H4 (cell line): ENCODE data around the gene ASAP3. TPM values are rescaled to one million over a fixed set of nuclear protein-coding genes. Genes with fewer than 3 reads are reported as not detected.

ENCODE experiments used
- DNase-seq: peaks from one replicate; pipeline ENCODE4 v3.0.0-alpha.2; 2015; ENCODE audit warnings: low spot score
- total RNA-seq: library from RNA; depleted of rRNA; stranded (reverse); fragments of >200 nt; shearing (Covaris generic); gene quantifications from 2 replicates; pipeline ENCODE4 v1.2.3, GENCODE V29; 2014; rRNA removed

ASAP3 gene
- total RNA-seq = 18.4 and 36.3 TPM in 2 replicates

GRCh38 chr1:23483321-23484252, at the start of gene ASAP3:
Gene ASAP3, minus strand, starts transcription at chr1:23484179. Its CDS starts 46 bp downstream, at chr1:23484133.
- no peak for DNase-seq

GRCh38 chr1:23533246-23534023, 49.5 kb upstream of the ASAP3 start:
- DNase-seq = no peak

- no peak for DNase-seq
These were observed 47.6 kb upstream of the ASAP3 start for GRCh38 chr1:23531562-23532094.

- DNase-seq = peak; percentile 84
These were observed 47.0 kb upstream of the ASAP3 start, which contains the start of gene E2F2 for GRCh38 chr1:23530747-23531561. Gene E2F2, minus strand, starts transcription at chr1:23531233. Its CDS starts 440 bp downstream, at chr1:23530793.

GRCh38 chr1:23530087-23530746, 46.2 kb upstream of the ASAP3 start:
- no peak for DNase-seq

GRCh38 chr1:23529146-23530086, 45.4 kb upstream of the ASAP3 start:
- DNase-seq = no peak

- DNase-seq = peak; percentile 85
These were observed 44.4 kb upstream of the ASAP3 start for GRCh38 chr1:23528250-23528978.

GRCh38 chr1:23527900-23528249, 43.9 kb upstream of the ASAP3 start:
- DNase-seq = no peak

GRCh38 chr1:23527366-23527765, 43.4 kb upstream of the ASAP3 start:
- no peak for DNase-seq

- DNase-seq = no peak
These were observed 42.5 kb upstream of the ASAP3 start for GRCh38 chr1:23526329-23527041.

- no peak for DNase-seq
These were observed 41.7 kb upstream of the ASAP3 start for GRCh38 chr1:23525558-23526250.

GRCh38 chr1:23524716-23525401, 40.9 kb upstream of the ASAP3 start:
- no peak for DNase-seq

GRCh38 chr1:23524163-23524562, 40.2 kb upstream of the ASAP3 start:
- DNase-seq = no peak

- DNase-seq = no peak
These were observed 38.4 kb upstream of the ASAP3 start for GRCh38 chr1:23522244-23522982.

- no peak for DNase-seq
These were observed 37.6 kb upstream of the ASAP3 start for GRCh38 chr1:23521588-23521987.

- no peak for DNase-seq
These were observed 33.6 kb upstream of the ASAP3 start for GRCh38 chr1:23517581-23517980.
